Stomach smooth muscle (tissue), 2 donors: ENCODE results near the gene XPNPEP1.

Source experiments
- H3K27ac ChIP-seq: one replicate; pipeline ENCODE4 v1.7.0; 2013; ENCODE audit warnings: mild to moderate bottlenecking, low read length, inconsistent platforms
- H3K27me3 ChIP-seq, 2 donors: one replicate each; pipeline ENCODE4 v1.7.0; 2013; ENCODE audit warnings: low read length in 2 of 2; ENCODE audit not compliant: insufficient read depth in 2 of 2, control insufficient read depth in 1 of 2
- H3K36me3 ChIP-seq, 2 donors: one replicate each; pipeline ENCODE4 v1.7.0; 2013; ENCODE audit warnings: low read length in 2 of 2; ENCODE audit not compliant: control insufficient read depth in 2 of 2, insufficient read depth in 2 of 2
- H3K4me1 ChIP-seq: one replicate; pipeline ENCODE4 v1.7.0; 2013; ENCODE audit warnings: low read length; ENCODE audit not compliant: control insufficient read depth, insufficient read depth
- H3K4me3 ChIP-seq, 2 donors: one replicate each; pipeline ENCODE4 v1.7.0; 2013; ENCODE audit warnings: low read length in 2 of 2
- H3K9ac ChIP-seq, 2 donors: one replicate each; pipeline ENCODE4 v1.7.0; 2013; ENCODE audit warnings: low read length in 2 of 2, mild to moderate bottlenecking in 1 of 2
- H3K9me3 ChIP-seq, 2 donors: one replicate each; pipeline ENCODE4 v1.7.0; 2013; ENCODE audit warnings: low read length in 2 of 2; ENCODE audit not compliant: control insufficient read depth in 2 of 2
- donor health status: healthy.
- donor health status: Pancreatic carcinoma.

The XPNPEP1 gene

DNA sequence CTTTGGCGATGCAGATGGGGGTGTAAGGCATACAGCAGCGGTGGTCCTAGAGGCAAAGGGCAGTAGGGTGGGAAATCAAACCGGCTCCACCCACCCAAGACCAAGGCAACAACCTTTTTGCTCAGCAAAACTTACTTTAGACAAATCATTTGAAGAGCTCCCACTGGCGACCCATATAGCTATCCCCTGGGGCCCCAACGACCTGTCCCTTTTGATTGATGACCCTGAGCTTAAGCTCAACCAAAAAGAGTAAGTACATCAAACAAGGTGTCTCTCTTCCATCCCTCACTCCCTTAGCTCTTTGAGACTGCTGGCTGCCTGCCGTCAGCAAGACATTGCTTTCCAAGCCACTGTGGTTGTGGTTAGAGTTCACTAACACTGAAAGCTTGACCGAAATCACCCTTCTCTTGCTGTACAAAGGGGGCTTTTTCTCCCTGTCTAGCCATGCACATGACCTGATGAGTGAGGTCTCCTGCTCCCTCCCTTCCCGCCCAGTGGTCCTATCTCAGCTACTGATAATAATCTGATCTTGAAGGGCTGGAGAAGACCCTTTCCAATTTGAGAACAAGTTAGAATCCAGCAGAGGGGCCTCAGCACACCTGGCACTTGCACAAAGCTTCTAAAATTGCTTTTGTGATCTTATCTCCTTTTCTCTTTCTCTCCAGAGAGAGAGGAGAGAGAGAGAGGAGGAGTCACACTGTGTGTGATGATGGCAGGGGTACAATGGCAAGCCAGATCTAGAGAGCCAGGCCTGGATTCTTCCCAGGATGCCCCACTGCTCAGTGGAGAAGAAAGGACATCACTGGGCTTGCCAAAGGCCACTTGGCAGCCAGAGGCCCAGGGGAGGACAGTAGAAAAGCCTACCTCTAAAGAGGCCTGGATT, 42.2 kb downstream of the XPNPEP1 start:
- Histone ChIP-seq H3K9me3 (no peaks in the 10 kb centered on the region), H3K36me3 (peaks cover 25 to 29% of the 10 kb centered on the region in 2 donors), H3K4me3 (no peak overlapping the region), H3K27ac (no peak overlapping the region), H3K4me1 (peaks cover 44% of the 10 kb centered on the region), H3K9ac (peak overlapping the region in 1 of 2 donors; percentile 24), H3K27me3 (no peaks in the 10 kb centered on the region)

- Histone ChIP-seq H3K27me3 (no peaks in the 10 kb centered on the region), H3K27ac (peak overlapping the region; percentile 82), H3K9me3 (no peaks in the 10 kb centered on the region), H3K4me1 (peaks cover 46% of the 10 kb centered on the region), H3K4me3 (no peak overlapping the region), H3K36me3 (peaks cover 21 to 27% of the 10 kb centered on the region in 2 donors), H3K9ac (no peak overlapping the region)
These were observed 45.8 kb downstream of the XPNPEP1 start for GRCh38 chr10:109877546-109877945.

DNA sequence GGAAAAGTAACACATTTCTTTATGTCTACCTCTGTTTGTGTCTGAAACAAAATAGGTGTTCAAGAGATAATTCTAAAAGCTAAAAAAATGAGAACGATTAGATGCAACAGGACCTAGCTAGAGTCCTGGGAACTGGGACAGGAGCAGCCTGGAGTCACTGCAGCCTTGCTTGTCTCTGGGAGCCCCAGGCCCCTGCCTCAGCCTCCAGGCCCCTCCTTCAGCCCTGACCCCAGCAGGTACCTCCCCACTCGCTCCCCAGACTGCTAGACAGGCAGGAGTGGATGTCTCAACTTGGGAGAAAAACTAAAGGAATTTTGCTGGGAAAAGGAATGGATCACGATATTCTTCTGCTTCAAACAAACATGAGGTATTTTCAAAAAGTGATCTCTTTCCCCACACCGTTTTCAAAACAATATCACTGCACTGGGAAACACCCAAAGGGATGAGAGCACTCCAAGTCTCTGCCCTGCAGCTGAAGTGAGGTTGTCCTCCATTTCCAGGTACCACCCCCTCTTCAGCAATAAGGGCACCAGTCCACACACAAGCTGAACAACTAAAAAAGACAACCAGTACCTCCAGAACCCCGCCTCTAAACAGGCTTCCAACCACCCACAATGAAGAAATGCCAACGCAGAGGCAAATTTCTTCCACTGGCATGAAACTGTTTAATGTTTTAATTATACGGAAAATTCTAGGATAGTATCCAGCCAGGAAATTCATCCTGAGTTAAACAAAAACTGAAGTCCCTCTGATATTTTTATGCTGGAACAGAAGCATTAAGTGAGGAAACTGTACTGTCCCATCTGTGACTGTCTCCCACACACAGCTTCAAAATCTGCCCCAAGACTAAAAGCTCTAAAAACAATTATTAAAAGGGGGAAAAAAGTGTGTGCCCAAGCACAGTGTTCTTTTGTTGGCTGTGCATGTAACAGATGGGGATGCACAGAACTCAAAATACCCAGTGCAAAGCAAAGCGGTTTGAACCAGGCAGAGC, 47.2 kb downstream of the XPNPEP1 start:
- H3K9ac ChIP-seq, result peak overlapping the region in 1 of 2 donors; percentile 14
- H3K27ac ChIP-seq, result peak overlapping the region; percentile 82
- H3K36me3 ChIP-seq, result peaks cover 23 to 27% of the 10 kb centered on the region in 2 donors
- H3K9me3 ChIP-seq, result no peaks in the 10 kb centered on the region
- H3K4me1 ChIP-seq, result peaks cover 36% of the 10 kb centered on the region
- H3K4me3 ChIP-seq, result peak overlapping the region; percentile 13 to 29
- no peaks in the 10 kb centered on the region for H3K27me3 ChIP-seq

DNA sequence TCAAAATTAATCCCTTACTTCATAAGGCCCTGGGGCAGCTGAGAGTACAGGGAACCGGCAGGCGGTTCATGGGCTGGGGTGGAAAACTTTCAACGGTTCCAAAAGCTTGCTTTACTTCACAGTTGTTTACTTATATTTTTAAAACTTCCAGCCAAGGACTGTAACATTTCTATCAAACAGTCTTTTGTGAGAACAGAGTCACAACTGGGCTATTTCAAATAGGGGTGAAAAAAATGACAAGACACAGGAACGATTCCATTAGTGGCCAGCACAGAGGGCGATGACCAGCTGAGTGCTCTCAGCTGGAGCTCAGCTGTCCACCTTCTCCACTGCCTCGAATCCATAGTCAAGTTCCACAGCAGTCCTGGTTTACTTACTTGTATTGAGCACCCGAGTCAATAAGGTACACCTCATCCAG, 48.2 kb downstream of the XPNPEP1 start:
- Histone ChIP-seq H3K4me1 (peaks cover 31% of the 10 kb centered on the region), H3K27ac (peak overlapping the region; percentile 82), H3K9ac (peak overlapping the region in 1 of 2 donors; percentile 0), H3K4me3 (peak overlapping the region in 1 of 2 donors; percentile 29), H3K27me3 (no peaks in the 10 kb centered on the region), H3K36me3 (peaks cover 24 to 28% of the 10 kb centered on the region in 2 donors), H3K9me3 (no peaks in the 10 kb centered on the region)

DNA sequence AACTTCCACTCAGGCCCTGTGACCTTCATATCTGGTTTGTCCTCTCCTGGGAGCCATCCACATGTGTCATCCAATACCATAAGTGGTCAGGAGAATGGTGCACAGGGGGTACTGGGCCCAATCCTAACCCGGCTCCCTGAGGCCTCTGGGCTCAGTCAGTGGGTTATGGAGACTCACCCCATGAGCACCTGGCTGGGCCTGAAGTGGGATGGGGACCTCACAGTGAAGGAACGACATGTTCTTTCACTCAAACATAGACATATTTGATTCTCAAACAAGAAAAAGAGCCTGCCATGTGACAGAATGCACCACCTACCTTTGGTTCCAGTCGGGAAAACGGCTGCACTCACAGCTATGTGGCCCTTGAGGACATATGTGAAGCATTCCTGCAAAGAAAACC, 51.8 kb downstream of the XPNPEP1 start:
- Histone ChIP-seq H3K9ac (no peak overlapping the region), H3K9me3 (no peaks in the 10 kb centered on the region), H3K4me1 (peaks cover 28% of the 10 kb centered on the region), H3K27me3 (no peaks in the 10 kb centered on the region), H3K27ac (no peak overlapping the region), H3K36me3 (peaks cover 50 to 52% of the 10 kb centered on the region in 2 donors), H3K4me3 (no peak overlapping the region)

GRCh38 chr10:109866995-109867635, 56.2 kb downstream of the XPNPEP1 start:
- Histone ChIP-seq H3K9me3 (no peaks in the 10 kb centered on the region), H3K27me3 (no peaks in the 10 kb centered on the region), H3K4me3 (no peak overlapping the region), H3K9ac (no peak overlapping the region), H3K27ac (no peak overlapping the region), H3K4me1 (peaks cover 4% of the 10 kb centered on the region), H3K36me3 (peaks cover 69 to 70% of the 10 kb centered on the region in 2 donors)

DNA sequence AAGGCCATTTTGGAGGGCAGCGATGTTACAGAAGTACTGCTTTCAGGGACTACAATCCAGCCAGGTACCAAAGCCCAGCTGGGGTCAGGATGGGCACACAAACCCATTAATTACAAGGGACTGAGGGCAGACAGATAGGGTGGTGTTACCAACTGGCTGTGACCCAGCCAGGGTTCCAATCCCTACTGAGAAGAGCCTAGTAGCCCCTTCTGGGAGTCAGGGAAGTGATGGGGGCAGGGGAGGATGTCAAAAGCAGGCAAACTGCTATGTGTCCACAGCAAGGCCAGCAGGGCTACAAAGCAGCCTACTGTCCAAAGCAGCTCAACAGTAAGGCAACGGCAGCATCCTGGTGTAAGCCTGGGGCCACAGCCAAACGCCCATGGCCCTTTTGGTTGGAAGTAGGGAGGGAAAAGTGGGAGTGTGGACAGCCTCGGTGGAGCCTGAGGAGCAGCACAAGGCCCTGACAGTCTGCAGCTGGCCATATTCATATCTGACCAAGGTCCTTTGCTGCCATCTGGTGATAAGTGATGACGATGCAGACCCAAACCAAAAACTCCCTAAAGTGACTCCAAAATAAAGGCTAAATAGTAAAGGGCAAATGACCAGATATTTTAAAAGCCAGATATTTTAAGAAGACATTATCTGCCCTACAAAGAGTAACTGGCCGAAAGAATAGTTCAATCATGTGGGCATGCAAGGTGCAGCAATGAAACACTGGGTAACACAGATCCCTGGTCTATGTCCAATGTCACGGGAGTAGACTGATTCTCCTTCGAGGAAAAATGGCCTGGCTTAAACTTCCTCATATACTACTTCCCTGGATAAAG, 56.9 kb downstream of the XPNPEP1 start:
- Histone ChIP-seq H3K27me3 (no peaks in the 10 kb centered on the region), H3K36me3 (peaks cover 64 to 65% of the 10 kb centered on the region in 2 donors), H3K4me3 (no peak overlapping the region), H3K9ac (no peak overlapping the region), H3K27ac (no peak overlapping the region), H3K9me3 (no peaks in the 10 kb centered on the region), H3K4me1 (peaks cover 4% of the 10 kb centered on the region)

GRCh38 chr10:109863775-109864174, 59.5 kb downstream of the XPNPEP1 start:
- Histone ChIP-seq H3K9me3 (no peaks in the 10 kb centered on the region), H3K36me3 (peaks cover 40 to 42% of the 10 kb centered on the region in 2 donors), H3K27me3 (no peaks in the 10 kb centered on the region), H3K9ac (no peak overlapping the region), H3K27ac (no peak overlapping the region), H3K4me3 (no peak overlapping the region), H3K4me1 (peaks cover 4% of the 10 kb centered on the region)

GRCh38 chr10:109862738-109863137, 60.6 kb downstream of the XPNPEP1 start:
- no peak overlapping the region for H3K4me3 ChIP-seq
- peaks cover 29 to 32% of the 10 kb centered on the region in 2 donors for H3K36me3 ChIP-seq
- no peak overlapping the region for H3K27ac ChIP-seq
- peaks cover 4% of the 10 kb centered on the region for H3K4me1 ChIP-seq
- no peaks in the 10 kb centered on the region for H3K27me3 ChIP-seq
- H3K9ac ChIP-seq, result no peak overlapping the region
- H3K9me3 ChIP-seq, result no peaks in the 10 kb centered on the region
